Vagina (tissue), 2 donors: ENCODE results near the gene SLC25A21. TPM values are rescaled to one million over a fixed set of nuclear protein-coding genes. Genes with fewer than 3 reads are reported as not detected.
"Not testable (repeated sequence)": the region's sequence is repeated elsewhere in the genome, so short reads cannot be mapped to it uniquely, and the experiment has no call there.

ENCODE experiments used
- DNase-seq, 2 donors: peaks; one replicate each; pipeline ENCODE4 v3.0.0-alpha.2; 2017; ENCODE audit errors: extremely low spot score in 2 of 2
- H3K27ac ChIP-seq: fragments of 200-600 bp; sonication (generic); one replicate; pipeline ENCODE4 v1.5.1; 2019
- H3K27me3 ChIP-seq: fragments of 200-600 bp; sonication (generic); one replicate; pipeline ENCODE4 v1.5.1; 2019
- H3K36me3 ChIP-seq, 2 donors: fragments of 200-600 bp; sonication (generic); one replicate each; pipeline ENCODE4 v1.5.1; 2017 to 2019
- H3K4me1 ChIP-seq: fragments of 200-600 bp; sonication (generic); one replicate; pipeline ENCODE4 v1.5.1; 2019
- H3K4me3 ChIP-seq, 2 donors: fragments of 200-600 bp; sonication (generic); 1 replicate in 1 of 2; 2 replicates in 1 of 2; pipeline ENCODE4 v1.5.1; 2016 to 2019
- H3K9me3 ChIP-seq: fragments of 200-600 bp; sonication (generic); one replicate; pipeline ENCODE4 v1.5.1; 2019
- POLR2A ChIP-seq, 2 donors: fragments of 450-650 bp; IDR thresholded peaks; one replicate each; pipeline ENCODE4 v1.6.1; 2017; ENCODE audit warnings: antibody characterized with exemption in 2 of 2, mild to moderate bottlenecking in 2 of 2, moderate library complexity in 2 of 2
- POLR2AphosphoS5 ChIP-seq, 2 donors: sonication (generic); formaldehyde crosslinking; IDR thresholded peaks; one replicate each; pipeline ENCODE4 v1.9.0; 2017; ENCODE audit warnings: antibody characterized with exemption in 2 of 2, mild to moderate bottlenecking in 2 of 2, low read depth in 1 of 2; ENCODE audit not compliant: insufficient read depth in 1 of 2
- intact Hi-C: fragments of 100-400 bp; cut with DNase I; formaldehyde crosslinking; loops from one replicate; pipeline ENCODE4 v1.15.1; 2023
- total RNA-seq: library from RNA; depleted of rRNA; stranded (reverse); fragments of >200 nt; gene quantifications from one replicate; pipeline ENCODE4 v1.2.3, GENCODE V29; 2016
- TF ChIP-seq, protein P1 (sequence below), 3 experiments: fragments of 450-650 bp in 2 of 3; fragments of 200-600 bp in 1 of 3; sonication (generic) in 1 of 3; IDR thresholded peaks; one replicate each; pipeline ENCODE4 v1.5.1; 2017 to 2019; ENCODE audit warnings: antibody characterized with exemption in 3 of 3, mild to moderate bottlenecking in 2 of 3, moderate library complexity in 2 of 3

SLC25A21 gene
- total RNA-seq, 1 donor from 2014 or later = 0.49 TPM

- intact Hi-C loops = no loop called here
- TF ChIP-seq POLR2AphosphoS5 (IDR thresholded peaks at IDR 0.05; ENCODE audit: insufficient read depth in 1 of 2, low read depth in 1 of 2) = no peak
- TF ChIP-seq, protein P1, sequence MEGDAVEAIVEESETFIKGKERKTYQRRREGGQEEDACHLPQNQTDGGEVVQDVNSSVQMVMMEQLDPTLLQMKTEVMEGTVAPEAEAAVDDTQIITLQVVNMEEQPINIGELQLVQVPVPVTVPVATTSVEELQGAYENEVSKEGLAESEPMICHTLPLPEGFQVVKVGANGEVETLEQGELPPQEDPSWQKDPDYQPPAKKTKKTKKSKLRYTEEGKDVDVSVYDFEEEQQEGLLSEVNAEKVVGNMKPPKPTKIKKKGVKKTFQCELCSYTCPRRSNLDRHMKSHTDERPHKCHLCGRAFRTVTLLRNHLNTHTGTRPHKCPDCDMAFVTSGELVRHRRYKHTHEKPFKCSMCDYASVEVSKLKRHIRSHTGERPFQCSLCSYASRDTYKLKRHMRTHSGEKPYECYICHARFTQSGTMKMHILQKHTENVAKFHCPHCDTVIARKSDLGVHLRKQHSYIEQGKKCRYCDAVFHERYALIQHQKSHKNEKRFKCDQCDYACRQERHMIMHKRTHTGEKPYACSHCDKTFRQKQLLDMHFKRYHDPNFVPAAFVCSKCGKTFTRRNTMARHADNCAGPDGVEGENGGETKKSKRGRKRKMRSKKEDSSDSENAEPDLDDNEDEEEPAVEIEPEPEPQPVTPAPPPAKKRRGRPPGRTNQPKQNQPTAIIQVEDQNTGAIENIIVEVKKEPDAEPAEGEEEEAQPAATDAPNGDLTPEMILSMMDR (IDR thresholded peaks at IDR 0.05) = no peak
- no peak for TF ChIP-seq POLR2A (IDR thresholded peaks at IDR 0.05)
- H3K9me3 ChIP-seq = no peaks in the 10 kb centered on the region
These were observed 471.3 kb downstream of the SLC25A21 start for GRCh38 chr14:36701132-36701531.

DNA sequence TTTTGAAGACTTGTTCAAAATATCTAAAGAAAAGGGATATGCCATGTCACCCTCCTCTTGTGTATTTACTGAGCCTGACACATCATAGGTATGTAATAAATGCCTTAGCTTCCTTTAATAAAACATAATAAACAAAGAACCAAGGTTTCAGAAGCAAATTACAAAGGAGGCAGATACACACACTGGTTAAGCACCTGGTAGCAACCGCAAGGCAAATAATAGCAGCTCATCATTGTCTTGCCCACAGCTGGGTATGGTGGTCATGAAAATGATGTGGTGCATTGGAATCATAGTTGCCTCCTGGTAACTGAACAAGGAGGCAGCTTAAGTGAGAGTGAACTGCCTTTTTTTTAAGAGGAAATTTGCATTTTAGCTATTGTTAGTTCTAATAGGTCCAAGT is 471.8 kb downstream of the SLC25A21 start:
- no peak for DNase-seq
- H3K36me3 ChIP-seq = no peaks in the 10 kb centered on the region
- H3K27ac ChIP-seq = no peak overlapping the region
- TF ChIP-seq POLR2A (IDR thresholded peaks at IDR 0.05) (no peak), POLR2AphosphoS5 (IDR thresholded peaks at IDR 0.05; ENCODE audit: insufficient read depth in 1 of 2, low read depth in 1 of 2) (no peak)
- TF ChIP-seq, protein P1 (IDR thresholded peaks at IDR 0.05) = no peak
- no peak overlapping the region for H3K4me3 ChIP-seq
- H3K4me1 ChIP-seq = no peaks in the 10 kb centered on the region
- no peaks in the 10 kb centered on the region for H3K9me3 ChIP-seq
- no peaks in the 10 kb centered on the region for H3K27me3 ChIP-seq
- intact Hi-C loops = no loop called here

More at GRCh38 chr14:36701132-36701531, 471.3 kb downstream of the SLC25A21 start:
- no peak overlapping the region for H3K4me3 ChIP-seq
- H3K4me1 ChIP-seq = no peaks in the 10 kb centered on the region
- no peaks in the 10 kb centered on the region for H3K27me3 ChIP-seq
- H3K27ac ChIP-seq = no peak overlapping the region
- no peak for DNase-seq
- no peaks in the 10 kb centered on the region for H3K36me3 ChIP-seq

GRCh38 chr14:36699420-36699819 is 473.0 kb downstream of the SLC25A21 start:
- H3K4me3 ChIP-seq, intact Hi-C loops, DNase-seq, H3K36me3 ChIP-seq, H3K27me3 ChIP-seq, H3K4me1 ChIP-seq, H3K9me3 ChIP-seq, H3K27ac ChIP-seq: not testable (repeated sequence)

DNA sequence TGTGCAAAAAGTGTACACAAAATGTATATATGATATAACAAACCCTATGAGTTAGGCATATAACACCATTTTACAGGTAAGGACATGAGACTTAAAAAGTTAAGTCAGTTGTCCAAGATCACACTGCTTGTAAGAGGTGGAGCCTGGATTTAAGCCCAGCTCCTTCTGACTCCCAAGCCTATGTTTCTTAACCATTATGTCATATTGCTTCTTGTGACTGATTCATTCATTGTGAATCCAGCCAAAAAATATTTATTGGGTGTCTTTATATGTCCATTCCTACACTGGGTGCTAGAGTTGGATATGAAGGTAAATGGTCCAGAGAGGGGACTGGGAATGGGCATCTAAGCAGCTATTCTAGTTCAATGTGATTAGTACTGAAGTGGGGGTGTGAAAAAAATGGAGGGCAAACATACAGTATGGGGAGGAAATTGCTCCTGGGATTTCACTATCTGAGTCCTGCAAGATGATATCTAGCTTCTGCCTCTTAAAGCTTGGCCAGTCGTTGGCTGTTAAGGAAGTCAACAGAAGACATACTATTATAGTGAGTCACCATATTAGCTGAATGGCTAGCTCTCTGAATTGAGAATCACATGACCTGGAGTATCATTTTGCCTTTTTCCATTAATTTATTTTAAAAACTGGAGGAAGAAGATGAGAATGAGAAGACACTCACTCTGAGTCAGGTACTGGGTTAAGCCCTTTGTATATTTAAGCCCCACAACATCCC is 481.9 kb downstream of the SLC25A21 start:
- H3K4me1 ChIP-seq = no peaks in the 10 kb centered on the region
- intact Hi-C loops = no loop called here
- TF ChIP-seq POLR2A (IDR thresholded peaks at IDR 0.05) = no peak
- TF ChIP-seq POLR2AphosphoS5 (IDR thresholded peaks at IDR 0.05; ENCODE audit: insufficient read depth in 1 of 2, low read depth in 1 of 2) = no peak
- TF ChIP-seq, protein P1 (IDR thresholded peaks at IDR 0.05) = no peak
- no peaks in the 10 kb centered on the region for H3K27me3 ChIP-seq
- H3K4me3 ChIP-seq = no peak overlapping the region
- H3K27ac ChIP-seq = no peak overlapping the region
- H3K9me3 ChIP-seq = no peaks in the 10 kb centered on the region
- H3K36me3 ChIP-seq = no peaks in the 10 kb centered on the region
- no peak for DNase-seq

GRCh38 chr14:36684946-36685345 is 487.5 kb downstream of the SLC25A21 start:
- H3K9me3 ChIP-seq = no peaks in the 10 kb centered on the region
- H3K4me1 ChIP-seq = no peaks in the 10 kb centered on the region
- H3K4me3 ChIP-seq = no peak overlapping the region
- no peaks in the 10 kb centered on the region for H3K36me3 ChIP-seq
- H3K27ac ChIP-seq = no peak overlapping the region
- TF ChIP-seq POLR2AphosphoS5 (IDR thresholded peaks at IDR 0.05; ENCODE audit: insufficient read depth in 1 of 2, low read depth in 1 of 2) = no peak
- DNase-seq = no peak
- intact Hi-C loops = no loop called here
- H3K27me3 ChIP-seq = no peaks in the 10 kb centered on the region

- no peak for DNase-seq
- H3K27ac ChIP-seq = no peak overlapping the region
- H3K4me1 ChIP-seq = no peaks in the 10 kb centered on the region
- no peaks in the 10 kb centered on the region for H3K27me3 ChIP-seq
- no peaks in the 10 kb centered on the region for H3K36me3 ChIP-seq
- intact Hi-C loops = no loop called here
- no peak for TF ChIP-seq POLR2AphosphoS5 (IDR thresholded peaks at IDR 0.05; ENCODE audit: insufficient read depth in 1 of 2, low read depth in 1 of 2)
- no peaks in the 10 kb centered on the region for H3K9me3 ChIP-seq
- H3K4me3 ChIP-seq = no peak overlapping the region
These were observed 489.2 kb downstream of the SLC25A21 start for GRCh38 chr14:36683083-36683724.
